Measurements from ENCODE around the gene POLN.

Gene POLN

GRCh38 chr4:2062168-2062807 is 179.6 kb downstream of the POLN start:
- no peak for DNase-seq

GRCh38 chr4:2061186-2062131 is 180.5 kb downstream of the POLN start:
- no peak for DNase-seq

GRCh38 chr4:2060611-2061185 is 181.2 kb downstream of the POLN start:
- DNase-seq: no peak

GRCh38 chr4:2059726-2060602 is 182.0 kb downstream of the POLN start:
- no peak for DNase-seq

GRCh38 chr4:2059046-2059725 is 182.7 kb downstream of the POLN start, which contains the start of gene NAT8L:
TSS of gene NAT8L (plus strand) at chr4:2059327. CDS start at chr4:2059512, 185 bp downstream.
- DNase-seq: peak in 45 of 56 donors; percentile 32 to 88 (median 65)

GRCh38 chr4:2058264-2059045 is 183.5 kb downstream of the POLN start:
- peak in 17 of 56 donors; percentile 36 to 73 (median 54) for DNase-seq

- DNase-seq: no peak
These were observed 184.4 kb downstream of the POLN start for GRCh38 chr4:2057382-2058065.

GRCh38 chr4:2054217-2054616 is 187.7 kb downstream of the POLN start:
- no peak for DNase-seq

GRCh38 chr4:2051086-2051485 is 190.8 kb downstream of the POLN start:
- DNase-seq: no peak

GRCh38 chr4:2049811-2050210 is 192.1 kb downstream of the POLN start:
- no peak for DNase-seq

GRCh38 chr4:2049381-2049780 is 192.5 kb downstream of the POLN start:
- DNase-seq: no peak

GRCh38 chr4:2048831-2049230 is 193.1 kb downstream of the POLN start:
- no peak for DNase-seq

GRCh38 chr4:2047781-2048581 is 193.9 kb downstream of the POLN start:
- no peak for DNase-seq

GRCh38 chr4:2047031-2047660 is 194.8 kb downstream of the POLN start:
- DNase-seq: no peak

GRCh38 chr4:2046031-2046961 is 195.6 kb downstream of the POLN start:
- no peak for DNase-seq

- no peak for DNase-seq
These were observed 196.4 kb downstream of the POLN start for GRCh38 chr4:2045518-2045951.

Measured in amygdala (tissue), 56 donors.